Lung (tissue), 12 donors: ENCODE data around the gene USP15. TPM values are rescaled to one million over a fixed set of nuclear protein-coding genes. Genes with fewer than 3 reads are reported as not detected.
A peak's percentile ranks its signal among the peaks of the same experiment; 100 is the strongest.

ENCODE experiments used
- ATAC-seq: fragments of 200-7000 bp; cut with Tn5 transposase; one replicate; pipeline ENCODE4 v1.9.1; 2020; ENCODE audit warnings: moderate number of reproducible peaks; ENCODE audit not compliant: insufficient read depth, low FRiP score
- DNase-seq, 3 donors: peaks; one replicate each; pipeline ENCODE4 v3.0.0-alpha.2; 2013 to 2017
- H3K27ac ChIP-seq, 2 donors: one replicate each; pipeline ENCODE4 v1.5.1; 2013; ENCODE audit warnings: mild to moderate bottlenecking in 2 of 2, moderate library complexity in 2 of 2, control low read depth in 1 of 2, inconsistent platforms in 1 of 2, low read depth in 1 of 2, low read length in 1 of 2
- H3K27me3 ChIP-seq, 3 donors: one replicate each; pipeline ENCODE4 v1.5.1; 2013; ENCODE audit warnings: low read length in 2 of 3; ENCODE audit not compliant: control insufficient read depth in 3 of 3, insufficient read depth in 3 of 3
- H3K36me3 ChIP-seq, 4 donors: one replicate each; pipeline ENCODE4 v1.5.1; 2013; ENCODE audit warnings: low read length in 4 of 4, mild to moderate bottlenecking in 1 of 4, moderate library complexity in 1 of 4; ENCODE audit not compliant: control insufficient read depth in 4 of 4, insufficient read depth in 4 of 4
- H3K4me1 ChIP-seq, 5 donors: one replicate each; pipeline ENCODE4 v1.5.1; 2013; ENCODE audit warnings: low read length in 5 of 5, mild to moderate bottlenecking in 2 of 5, moderate library complexity in 1 of 5; ENCODE audit not compliant: control insufficient read depth in 5 of 5, insufficient read depth in 5 of 5
- H3K4me3 ChIP-seq: one replicate; pipeline ENCODE4 v1.5.1; 2013; ENCODE audit warnings: mild to moderate bottlenecking, control low read depth, moderate library complexity
- H3K9ac ChIP-seq, 2 donors: one replicate each; pipeline ENCODE4 v1.5.1; 2013; ENCODE audit warnings: low read length in 2 of 2, control low read depth in 1 of 2; ENCODE audit not compliant: insufficient read depth in 1 of 2
- H3K9me3 ChIP-seq, 4 donors: one replicate each; pipeline ENCODE4 v1.5.1; 2013; ENCODE audit warnings: low read length in 3 of 4, mild to moderate bottlenecking in 1 of 4, moderate library complexity in 1 of 4; ENCODE audit not compliant: control insufficient read depth in 4 of 4, insufficient read depth in 3 of 4
- CTCF ChIP-seq: IDR thresholded peaks from 2 replicates; pipeline ENCODE4 v1.5.1; 2012; ENCODE audit warnings: mild to moderate bottlenecking; ENCODE audit errors: control extremely low read depth, extremely low read depth
- WGBS, 2 donors: extraction: QIAGEN DNeasy Blood & Tissue Kit; methylation state at CpG; one replicate each; pipeline ENCODE4 v1.1.7; 2013; 5-methylcytosine and 5-hydroxymethylcytosine counted together
- polyA plus RNA-seq, 2 donors: library from polyadenylated mRNA; stranded (reverse); fragments of 200-250 nt; gene quantifications; one replicate each; pipeline ENCODE4 v1.2.1, GENCODE V29; 2013
- total RNA-seq, 2 donors: library from RNA; depleted of rRNA in 1 of 2; stranded (reverse); fragments of >200 nt in 1 of 2; gene quantifications; one replicate each; pipeline ENCODE4 v1.2.1, GENCODE V29; 2014 to 2021
- donor health status: control.
- donor health status: control.
- donor health status: Bipolar disorder and iron deficiency.
- donor health status: healthy.
- donor health status: DM: yes; HTN: yes; CAD: no.

The USP15 gene
- total and polyA plus RNA-seq, 4 donors, result 62.0 to 143 (median 82.6) TPM

- TF ChIP-seq CTCF, result no peak
- Histone ChIP-seq H3K9ac (no peak overlapping the region), H3K27ac (no peak overlapping the region), H3K9me3 (peaks cover 0 to 1% (median 0%) of the 10 kb centered on the region in 4 donors), H3K4me3 (no peak overlapping the region), H3K36me3 (no peaks in the 10 kb centered on the region), H3K27me3 (peaks cover 0 to 21% (median 10%) of the 10 kb centered on the region in 3 donors), H3K4me1 (peaks cover 0 to 12% (median 0%) of the 10 kb centered on the region in 5 donors)
- 77 to 81% methylated on average over 12 of the region's 12 CpGs for WGBS, 2 donors
- ATAC-seq (no peak), DNase-seq (no peak)
Observed at GRCh38 chr12:62436164-62436503, 175.9 kb downstream of the USP15 start.

DNA sequence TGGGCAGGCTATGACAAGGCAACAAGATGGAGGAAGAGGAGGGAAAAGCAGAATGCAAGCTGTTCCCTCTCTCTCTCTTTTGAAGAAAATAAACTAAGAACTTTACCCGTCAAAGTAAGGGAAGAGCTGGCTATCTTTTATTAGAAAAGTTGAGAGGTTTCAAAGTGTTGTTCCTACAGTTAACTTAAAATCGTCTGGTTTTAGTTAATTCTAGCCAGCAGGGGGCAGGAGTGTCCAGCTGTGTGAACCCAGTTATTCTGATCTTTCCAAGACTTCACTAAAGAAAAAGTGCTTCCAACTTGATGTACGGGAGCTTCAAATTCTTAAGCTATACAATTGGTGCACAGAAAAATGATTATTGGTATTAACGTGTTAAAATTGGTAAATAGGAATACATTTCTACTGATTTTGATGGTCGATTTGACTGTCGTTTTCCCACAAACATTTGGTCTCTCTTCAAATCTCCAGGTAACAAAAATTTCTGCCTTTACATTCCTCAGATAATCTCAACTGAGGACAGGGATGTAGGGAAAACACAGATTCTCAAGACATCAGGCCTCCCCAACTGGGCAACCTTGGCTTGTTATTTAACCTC, 178.0 kb downstream of the USP15 start:
- DNase-seq, result peak; percentile 56 to 72 (median 69)
- H3K4me3 ChIP-seq, result no peak overlapping the region
- H3K9ac ChIP-seq, result no peak overlapping the region
- H3K9me3 ChIP-seq, result peaks cover 0 to 4% (median 2%) of the 10 kb centered on the region in 4 donors
- WGBS, 2 donors, result 16 to 23% methylated on average over 6 of the region's 6 CpGs
- no peak for ATAC-seq
- H3K36me3 ChIP-seq, result no peaks in the 10 kb centered on the region
- peaks cover 0 to 18% (median 10%) of the 10 kb centered on the region in 3 donors for H3K27me3 ChIP-seq
- H3K4me1 ChIP-seq, result peaks cover 0 to 12% (median 0%) of the 10 kb centered on the region in 5 donors
- no peak overlapping the region for H3K27ac ChIP-seq
- peak; percentile 30 for TF ChIP-seq CTCF

- H3K36me3 ChIP-seq, result no peaks in the 10 kb centered on the region
- ATAC-seq (no peak), DNase-seq (no peak)
- WGBS, 2 donors, result 49 to 66% methylated on average over 2 of the region's 2 CpGs
- H3K27me3 ChIP-seq, result no peaks in the 10 kb centered on the region
- no peak overlapping the region for H3K9ac ChIP-seq
- no peak overlapping the region for H3K4me3 ChIP-seq
- TF ChIP-seq CTCF, result no peak
- H3K4me1 ChIP-seq, result no peaks in the 10 kb centered on the region
- H3K27ac ChIP-seq, result no peak overlapping the region
- peaks cover 0 to 5% (median 2%) of the 10 kb centered on the region in 4 donors for H3K9me3 ChIP-seq
Observed at GRCh38 chr12:62446754-62447452, 186.7 kb downstream of the USP15 start.
